SIG-M5 (cell line): Measurements from ENCODE around the gene FANCI.
A peak's percentile ranks its signal among the peaks of the same experiment; 100 is the strongest.

Source experiments
- DNase-seq: peaks from one replicate; lab custom pipeline; 2025; lab: John Stamatoyannopoulos, UW

The FANCI gene

DNA sequence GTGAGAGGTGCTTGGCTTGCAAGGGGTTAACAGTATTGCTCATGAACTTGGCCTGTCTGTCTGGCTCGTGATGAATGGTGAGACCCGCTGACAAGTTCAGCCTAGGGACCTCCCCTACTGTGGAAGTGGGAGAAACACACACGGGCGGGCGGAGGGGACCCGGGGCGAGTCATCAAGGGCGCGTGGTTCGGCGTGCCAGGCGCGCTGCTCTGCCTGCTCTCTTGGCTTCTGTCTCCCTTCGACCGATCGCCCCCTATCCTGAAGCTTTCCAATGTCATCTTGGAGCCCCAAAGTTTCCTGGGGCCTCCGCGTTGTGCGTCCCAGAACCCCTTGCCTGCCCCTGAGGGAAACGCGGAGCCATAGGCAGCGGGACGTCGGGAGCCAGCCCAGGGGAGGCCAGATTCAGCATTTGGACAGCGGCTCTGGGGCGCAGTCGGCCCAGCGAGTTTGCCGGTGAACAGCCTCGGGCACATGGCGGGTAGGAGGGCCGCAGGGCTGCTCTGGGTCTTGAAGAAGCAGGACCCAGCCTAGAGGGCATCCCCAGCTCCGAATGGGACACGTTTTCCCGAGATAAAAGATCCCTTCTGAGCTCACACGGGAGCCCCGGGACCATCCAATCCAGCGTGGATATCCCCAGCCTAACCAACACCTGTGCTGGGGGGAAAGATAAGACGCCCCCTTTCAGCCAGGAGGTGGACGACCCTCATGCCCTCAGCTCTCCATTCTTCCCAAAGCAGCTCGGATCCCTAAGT lies 117.8 kb downstream of the FANCI start:
- DNase-seq, result no peak

DNA sequence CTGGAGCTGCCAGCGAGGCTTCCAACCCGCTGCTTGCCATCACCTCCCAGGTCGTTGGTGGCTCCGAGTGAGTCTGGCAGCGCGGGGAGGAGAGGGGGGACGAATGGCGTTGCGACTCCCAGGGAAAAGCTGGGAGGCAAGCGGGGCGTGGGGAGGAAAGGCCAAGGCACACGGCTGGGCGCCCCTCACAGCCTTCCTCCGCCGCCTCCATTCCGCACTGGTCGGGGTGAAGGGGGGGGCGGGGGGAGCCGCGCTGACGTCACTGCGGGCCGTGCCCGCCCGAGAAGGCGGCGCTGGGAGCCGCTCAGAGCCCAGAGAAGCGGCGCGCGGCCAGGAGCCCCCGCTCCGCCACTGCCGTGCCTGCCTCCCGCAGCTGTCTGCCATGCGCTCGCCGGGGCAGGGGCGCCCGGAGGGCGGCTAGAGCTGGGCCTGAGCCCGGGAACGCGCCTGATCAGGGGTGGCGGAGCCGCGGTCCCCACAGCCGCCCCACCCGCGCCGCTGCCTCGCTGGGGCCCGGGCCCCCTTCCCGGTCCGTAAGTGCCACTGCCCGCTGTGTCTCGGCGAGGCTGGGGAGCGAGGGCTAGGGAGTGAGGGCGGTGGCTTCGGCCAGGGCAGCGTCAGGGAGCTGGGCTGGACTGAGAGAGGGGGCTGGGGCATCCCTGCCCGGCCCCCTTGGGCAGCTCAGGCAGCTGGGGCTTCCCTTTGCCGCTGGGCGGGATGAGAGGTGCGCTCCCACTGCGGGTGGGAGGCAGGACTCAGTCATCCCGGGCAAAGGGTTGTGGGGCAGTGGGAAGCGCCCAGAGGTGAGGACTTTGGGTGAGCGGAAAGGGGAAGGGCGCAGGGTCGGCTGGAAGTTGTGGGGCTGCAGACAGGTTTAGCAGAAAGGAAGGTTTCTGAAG lies 118.7 kb downstream of the FANCI start:
- DNase-seq, result no peak

DNA sequence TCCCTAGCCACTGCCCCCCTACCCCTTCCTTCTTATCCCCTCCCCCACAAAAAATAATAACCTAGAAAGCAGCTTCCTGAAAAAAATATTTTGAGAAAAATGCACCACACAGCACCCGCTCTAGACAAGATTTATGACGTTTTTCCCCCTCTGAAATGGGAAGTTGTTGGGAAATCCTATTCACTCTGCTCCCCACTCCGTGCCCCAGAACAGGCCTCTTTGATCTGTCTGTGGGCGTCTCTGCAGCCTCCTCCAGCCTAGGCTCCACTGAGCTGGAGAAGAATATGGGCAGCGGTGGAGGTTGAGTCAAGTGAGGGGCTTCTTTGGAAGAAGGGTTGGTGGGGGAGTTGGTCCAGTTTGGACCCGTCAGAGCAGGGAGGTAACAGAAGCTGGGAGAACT lies 119.4 kb downstream of the FANCI start:
- DNase-seq, result no peak

DNA sequence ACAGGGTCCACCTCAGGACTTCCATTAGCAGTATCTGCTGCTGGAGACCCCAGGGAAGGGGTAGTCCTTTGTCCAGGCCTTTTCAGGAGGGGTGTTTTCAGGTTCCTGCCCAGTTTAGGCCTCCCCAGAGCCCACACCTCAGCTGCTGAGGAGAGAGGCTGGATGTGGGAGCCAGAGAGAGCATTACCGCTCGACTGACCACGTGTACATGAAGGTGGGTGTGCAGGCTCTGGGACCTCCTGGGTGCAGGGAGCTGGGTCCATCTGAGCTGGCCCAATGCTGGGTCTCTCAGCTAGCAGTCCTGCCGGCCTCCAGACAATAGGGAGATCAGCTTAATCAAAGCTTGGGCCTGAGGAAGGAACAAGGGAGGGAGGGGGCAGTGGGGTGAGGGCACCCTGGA lies 120.0 kb downstream of the FANCI start:
- DNase-seq, result no peak

DNA sequence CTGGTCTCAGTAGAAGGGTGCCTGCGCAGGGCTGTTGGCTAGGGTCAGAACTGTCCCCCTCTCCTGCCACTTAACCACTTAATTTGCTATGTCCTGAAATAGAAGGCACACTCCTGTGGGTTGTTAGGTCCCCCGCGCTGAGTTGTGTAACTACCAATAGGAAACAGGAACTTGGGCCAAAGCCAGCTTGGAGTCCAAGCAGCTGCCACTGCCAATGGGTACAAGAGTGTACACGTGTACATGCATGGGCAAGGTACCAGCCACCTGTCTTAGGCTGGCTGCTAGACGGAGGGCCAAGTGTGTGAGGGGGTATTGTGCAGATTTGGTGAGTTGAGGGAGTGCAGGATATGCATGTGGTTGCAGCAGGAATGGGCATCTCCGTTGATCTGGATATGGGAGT lies 120.6 kb downstream of the FANCI start:
- peak; percentile 28 for DNase-seq

DNA sequence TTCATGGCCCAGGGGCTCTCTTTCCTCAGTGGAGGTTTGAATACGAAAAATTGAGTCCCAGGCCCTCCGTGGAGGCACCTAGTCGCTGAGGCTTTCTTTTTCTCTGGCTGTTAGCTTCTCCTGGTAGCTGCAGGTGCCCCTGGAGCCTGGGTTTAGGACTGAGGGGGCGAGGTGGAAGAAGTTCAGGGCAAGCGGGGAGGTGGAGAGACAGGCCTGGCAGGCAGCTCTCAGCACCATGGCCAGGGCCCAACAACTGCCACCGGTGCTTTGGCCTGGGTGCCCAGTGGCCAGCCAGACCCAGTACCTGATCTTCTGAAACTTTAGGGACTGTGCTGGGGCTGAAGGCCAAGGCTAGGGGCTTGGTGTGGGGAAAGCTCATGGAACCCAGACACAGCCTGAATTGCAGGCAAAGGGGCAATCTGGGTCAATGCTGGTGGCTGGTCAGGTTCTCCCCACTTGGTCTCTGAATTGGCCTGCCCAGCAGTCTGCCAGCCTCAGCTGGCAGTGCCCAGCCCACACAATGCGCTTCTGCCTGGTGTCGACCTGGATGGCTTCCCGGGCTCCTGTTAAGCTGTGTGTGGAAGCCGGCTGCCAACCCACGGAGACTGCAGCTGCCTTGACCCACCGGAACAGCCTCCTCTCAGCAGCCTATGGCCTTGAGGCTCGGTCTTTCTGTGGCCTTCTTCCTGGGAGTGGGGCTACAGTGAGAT lies 121.1 kb downstream of the FANCI start:
- DNase-seq, result no peak

DNA sequence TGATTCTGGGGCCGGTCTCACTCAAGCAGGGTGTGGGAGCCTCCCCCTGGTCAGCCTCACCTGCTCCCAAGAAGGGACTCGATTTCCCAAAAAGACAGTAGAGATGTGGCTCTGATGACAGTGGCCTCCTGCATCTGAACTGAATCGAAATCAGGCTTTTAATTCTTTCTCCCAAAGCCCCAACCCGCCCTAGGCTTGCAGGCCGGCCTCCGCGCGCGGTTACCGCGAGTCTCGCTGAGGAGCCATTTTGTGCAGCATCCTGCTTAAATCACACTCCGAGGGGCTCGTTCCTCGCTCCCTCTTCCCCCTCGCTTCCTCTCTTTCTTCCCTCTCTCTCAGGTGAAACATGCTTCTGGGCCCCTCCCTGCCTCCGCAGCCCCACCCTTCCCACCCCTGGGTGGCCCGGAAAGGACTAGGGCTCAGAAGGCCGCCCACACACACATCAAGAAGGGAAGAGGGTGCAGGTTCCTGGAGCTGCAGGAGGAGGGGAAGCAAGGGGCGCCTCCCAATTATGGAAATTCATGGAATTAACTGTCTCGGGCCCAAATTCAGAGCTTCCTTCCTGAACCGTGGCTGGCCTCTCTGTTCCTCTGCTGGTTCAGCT lies 121.8 kb downstream of the FANCI start:
- DNase-seq, result no peak
